OCI-LY1 (cell line): Measurements from ENCODE around the gene INTS7.
A peak's percentile ranks its signal among the peaks of the same experiment; 100 is the strongest.

Experiments used
- H2AFZ ChIP-seq: fragments of 200-600 bp; sonication (generic), shearing (Covaris generic); 2 replicates; pipeline ENCODE4 v1.6.0; 2014; ENCODE audit warnings: antibody characterized with exemption, mild to moderate bottlenecking, low read length
- H3F3A ChIP-seq: fragments of 200-600 bp; sonication (generic), shearing (Covaris generic); 2 replicates; pipeline ENCODE4 v1.6.0; 2014; ENCODE audit warnings: mild to moderate bottlenecking, antibody characterized with exemption, low read length, moderate library complexity; ENCODE audit not compliant: insufficient read depth
- H3K27ac ChIP-seq: fragments of 200-600 bp; sonication (generic); 2 replicates; pipeline ENCODE4 v1.5.1; 2014; ENCODE audit warnings: low read length, mixed run types, mild to moderate bottlenecking, low read depth; ENCODE audit not compliant: poor library complexity, severe bottlenecking
- H3K27me3 ChIP-seq: fragments of 200-600 bp; sonication (generic); 2 replicates; pipeline ENCODE4 v1.6.0; 2014; ENCODE audit warnings: antibody characterized with exemption, mild to moderate bottlenecking, low read length, moderate library complexity; ENCODE audit not compliant: insufficient read depth
- H3K36me3 ChIP-seq: fragments of 200-600 bp; sonication (generic); 2 replicates; pipeline ENCODE4 v1.6.1; 2014; ENCODE audit warnings: mild to moderate bottlenecking, antibody characterized with exemption, low read length, moderate library complexity, mixed read lengths; ENCODE audit not compliant: insufficient read depth
- H3K4me1 ChIP-seq: fragments of 200-600 bp; sonication (generic); 2 replicates; pipeline ENCODE4 v1.5.1; 2014; ENCODE audit warnings: mild to moderate bottlenecking, low read length, moderate library complexity; ENCODE audit not compliant: insufficient read depth, severe bottlenecking
- H3K4me2 ChIP-seq: fragments of 200-600 bp; sonication (generic), shearing (Covaris generic); 2 replicates; pipeline ENCODE4 v1.6.1; 2014; ENCODE audit warnings: low read length
- H3K4me3 ChIP-seq: fragments of 200-600 bp; sonication (generic); 2 replicates; pipeline ENCODE4 v1.5.1; 2014; ENCODE audit warnings: low read length, low read depth, mild to moderate bottlenecking, mixed read lengths; ENCODE audit not compliant: poor library complexity, severe bottlenecking
- H3K79me2 ChIP-seq: fragments of 200-600 bp; shearing (Covaris generic); 2 replicates; pipeline ENCODE4 v1.6.1; 2016; ENCODE audit warnings: mixed run types, low read length, mixed read lengths; ENCODE audit not compliant: insufficient read depth
- H3K9ac ChIP-seq: fragments of 200-600 bp; sonication (generic), shearing (Covaris generic); 2 replicates; pipeline ENCODE4 v1.6.1; 2014; ENCODE audit warnings: mild to moderate bottlenecking, low read length, mixed read lengths
- H3K9me2 ChIP-seq: fragments of 200-600 bp; sonication (generic), shearing (Covaris generic); 2 replicates; pipeline ENCODE4 v1.6.1; 2014; ENCODE audit warnings: low read depth, mild to moderate bottlenecking, low read length, mixed read lengths
- H3K9me3 ChIP-seq: fragments of 200-600 bp; shearing (Covaris generic); 2 replicates; pipeline ENCODE4 v1.6.1; 2014; ENCODE audit warnings: low read length, mixed read lengths
- H4K20me1 ChIP-seq: fragments of 200-600 bp; sonication (generic), shearing (Covaris generic); 2 replicates; pipeline ENCODE4 v1.6.0; 2016; ENCODE audit warnings: mild to moderate bottlenecking, low read length; ENCODE audit not compliant: insufficient read depth
- CTCF ChIP-seq: fragments of 200-600 bp; sonication (generic), shearing (Covaris generic); IDR thresholded peaks from 2 replicates; pipeline ENCODE4 v1.5.1; 2017; ENCODE audit warnings: mild to moderate bottlenecking, antibody characterized with exemption, low read length, moderate library complexity, mixed read lengths
- EZH2 ChIP-seq: fragments of 200-600 bp; sonication (generic), shearing (Covaris generic); IDR thresholded peaks from 2 replicates; pipeline ENCODE4 v1.8.0; 2017; ENCODE audit warnings: borderline replicate concordance, mixed run types, mild to moderate bottlenecking, antibody characterized with exemption, low read length, moderate library complexity, mixed read lengths

Gene INTS7

GRCh38 chr1:212042436-212042835, 7.1 kb upstream of the INTS7 start:
- Histone ChIP-seq H3K27me3 (no peaks in the 10 kb centered on the region), H2AFZ (no peak overlapping the region), H3K36me3 (peaks cover 79% of the 10 kb centered on the region), H3K4me3 (no peak overlapping the region), H3K9me2 (no peaks in the 10 kb centered on the region), H3K4me2 (no peak overlapping the region), H3F3A (no peaks in the 10 kb centered on the region), H3K9ac (no peak overlapping the region), H3K79me2 (peaks cover 57% of the 10 kb centered on the region), H3K27ac (no peak overlapping the region), H3K4me1 (peaks cover 33% of the 10 kb centered on the region), H4K20me1 (no peaks in the 10 kb centered on the region), H3K9me3 (no peaks in the 10 kb centered on the region)
- no peak for TF ChIP-seq EZH2
- TF ChIP-seq CTCF: no peak

GRCh38 chr1:212040629-212041412, 5.5 kb upstream of the INTS7 start:
- peaks cover 44% of the 10 kb centered on the region for H3K4me1 ChIP-seq
- peaks cover 72% of the 10 kb centered on the region for H3K79me2 ChIP-seq
- H3K36me3 ChIP-seq: peaks cover 67% of the 10 kb centered on the region
- no peak overlapping the region for H2AFZ ChIP-seq
- peak overlapping the region; percentile 6 for H3K4me3 ChIP-seq
- no peaks in the 10 kb centered on the region for H3K9me2 ChIP-seq
- H3K9me3 ChIP-seq: no peaks in the 10 kb centered on the region
- H3F3A ChIP-seq: no peaks in the 10 kb centered on the region
- TF ChIP-seq CTCF: no peak
- TF ChIP-seq EZH2: no peak
- peak overlapping the region; percentile 20; the same call in 1 of the 2 replicates for H3K4me2 ChIP-seq
- H3K27me3 ChIP-seq: no peaks in the 10 kb centered on the region
- H4K20me1 ChIP-seq: no peaks in the 10 kb centered on the region
- H3K9ac ChIP-seq: no peak overlapping the region
- H3K27ac ChIP-seq: no peak overlapping the region

- H3K9ac ChIP-seq: no peak overlapping the region
- TF ChIP-seq CTCF (no peak), EZH2 (no peak)
- no peaks in the 10 kb centered on the region for H3K9me2 ChIP-seq
- no peaks in the 10 kb centered on the region for H3F3A ChIP-seq
- H2AFZ ChIP-seq: no peak overlapping the region
- no peak overlapping the region for H3K4me3 ChIP-seq
- H3K27me3 ChIP-seq: no peaks in the 10 kb centered on the region
- H3K9me3 ChIP-seq: no peaks in the 10 kb centered on the region
- no peaks in the 10 kb centered on the region for H4K20me1 ChIP-seq
- H3K36me3 ChIP-seq: peaks cover 55% of the 10 kb centered on the region
- no peak overlapping the region for H3K27ac ChIP-seq
- peak overlapping the region; percentile 16; the same call in 1 of the 2 replicates for H3K4me2 ChIP-seq
- H3K4me1 ChIP-seq: peaks cover 44% of the 10 kb centered on the region
- H3K79me2 ChIP-seq: peaks cover 72% of the 10 kb centered on the region
Observed at GRCh38 chr1:212039622-212040021, 4.3 kb upstream of the INTS7 start.
